IPS-18c (cell line): ENCODE measurements around the gene HNMT.

ENCODE experiments used
- H3K4me3 ChIP-seq: 2 replicates; pipeline ENCODE4 v1.7.0; 2013; ENCODE audit warnings: low read depth, mild to moderate bottlenecking, low read length, moderate library complexity; ENCODE audit not compliant: insufficient read depth
- H3K9me3 ChIP-seq: one replicate; pipeline ENCODE4 v1.6.1; 2013; ENCODE audit warnings: mild to moderate bottlenecking, low read length, moderate library complexity; ENCODE audit not compliant: control insufficient read depth, insufficient read depth

Gene HNMT

DNA sequence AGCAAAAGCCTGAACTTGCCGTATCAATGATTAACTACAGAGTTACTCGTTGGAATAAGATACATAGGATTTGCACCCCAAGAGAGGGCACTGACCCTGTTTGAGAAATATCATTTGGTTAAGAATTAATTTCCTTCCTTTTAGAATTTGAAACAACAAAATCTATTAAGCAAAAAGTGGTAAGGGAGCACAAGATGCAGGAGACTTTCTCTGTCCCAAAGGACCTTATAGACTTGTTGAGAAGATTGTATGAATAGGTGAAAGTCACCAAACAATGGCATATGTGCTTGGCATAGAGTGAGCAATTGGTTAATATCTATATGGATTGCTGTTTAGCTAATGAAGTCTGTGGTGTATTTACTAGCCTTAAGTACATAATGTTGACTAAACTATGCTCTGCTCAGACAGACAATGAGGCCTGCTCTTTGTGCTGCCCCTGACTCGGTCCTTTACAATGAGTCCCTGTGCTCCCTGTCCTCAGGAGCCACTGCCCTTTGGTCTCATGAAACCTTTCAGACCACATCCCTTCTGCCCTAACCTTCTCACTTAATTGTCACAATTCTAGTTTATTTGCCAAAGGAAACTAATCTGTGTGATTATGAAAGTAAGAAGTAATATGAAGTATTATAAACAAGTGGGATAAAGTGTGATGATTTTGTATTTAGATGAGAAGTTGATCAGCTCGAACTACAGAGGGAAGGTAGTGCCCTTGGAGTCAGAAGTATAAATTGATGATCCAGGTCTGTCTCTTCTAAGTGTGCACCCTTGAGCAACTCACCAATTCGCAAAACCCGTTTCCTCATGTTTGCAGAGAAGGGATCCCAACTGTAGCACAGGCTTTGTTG, 21.2 kb upstream of the HNMT start:
- H3K4me3 ChIP-seq = no peak overlapping the region
- no peaks in the 10 kb centered on the region for H3K9me3 ChIP-seq

DNA sequence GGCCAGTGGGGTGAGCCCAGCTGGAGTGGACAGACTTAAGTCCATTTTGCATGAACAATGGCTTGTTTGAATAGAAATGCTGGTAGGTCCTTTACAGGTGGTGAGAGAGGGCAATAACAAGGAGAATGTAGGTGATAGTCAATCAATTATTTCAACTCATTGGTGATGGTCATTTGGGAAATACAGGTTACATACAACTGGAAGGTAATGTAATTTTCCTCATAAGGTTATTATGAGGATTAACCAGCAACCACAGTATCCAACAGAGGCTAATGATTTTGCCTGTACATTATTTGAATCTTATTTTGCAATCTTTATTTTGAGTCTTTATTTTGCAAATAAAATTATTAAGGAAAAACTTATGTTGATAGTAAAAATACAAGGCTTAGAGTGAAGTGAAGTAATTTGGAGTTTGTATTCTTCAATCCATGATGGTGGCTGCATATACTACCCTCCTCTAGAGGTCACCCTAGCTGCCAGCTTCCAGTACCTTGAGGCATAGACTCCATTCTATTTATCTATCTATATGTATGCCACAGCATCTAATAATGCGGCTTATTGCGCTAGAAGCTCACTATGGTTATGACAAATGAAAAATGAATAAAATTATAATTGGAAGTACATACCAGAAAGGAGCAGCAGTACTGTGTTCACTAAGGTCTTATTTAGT, 20.5 kb upstream of the HNMT start:
- H3K4me3 ChIP-seq = no peak overlapping the region
- H3K9me3 ChIP-seq = no peaks in the 10 kb centered on the region

DNA sequence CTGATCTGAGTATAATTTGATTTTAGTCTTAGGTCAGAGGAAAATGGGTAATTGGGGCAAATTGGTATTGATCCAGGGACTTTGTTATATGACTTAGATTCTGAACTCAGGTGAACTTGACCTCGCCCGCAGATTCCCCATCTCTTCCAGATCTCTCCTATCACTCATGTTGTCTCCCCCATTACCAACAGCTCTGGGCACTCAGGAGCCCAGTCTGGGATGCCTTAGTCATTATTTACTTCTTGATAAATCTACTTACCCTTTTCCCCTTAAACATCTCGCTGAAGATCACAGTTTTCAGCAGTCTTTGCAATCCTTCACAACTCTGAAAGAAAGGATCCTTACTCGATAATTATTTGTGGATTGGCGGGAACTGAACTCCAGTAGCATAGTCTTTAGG, 19.6 kb upstream of the HNMT start:
- Histone ChIP-seq H3K4me3 (no peak overlapping the region), H3K9me3 (no peaks in the 10 kb centered on the region)

DNA sequence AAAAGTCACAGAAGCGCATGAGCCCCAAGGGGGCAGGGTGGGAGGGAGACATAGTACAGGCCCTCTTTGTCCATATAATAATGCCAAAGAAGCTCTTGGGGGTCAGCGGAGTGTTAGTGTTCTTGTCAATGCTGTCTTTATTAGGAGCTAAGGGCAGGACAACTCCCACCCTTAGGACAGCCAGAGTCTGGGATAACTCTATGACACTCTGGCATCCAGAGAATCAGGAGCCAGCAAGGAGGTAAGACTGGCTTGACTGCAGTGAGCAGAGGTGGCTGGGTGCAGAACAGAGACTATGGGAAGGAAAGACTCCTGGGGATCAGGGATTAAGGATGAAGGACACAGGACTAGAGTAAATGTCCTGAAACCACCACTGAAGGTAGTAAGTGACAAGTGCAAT, 19.0 kb upstream of the HNMT start:
- Histone ChIP-seq H3K4me3 (no peak overlapping the region), H3K9me3 (no peaks in the 10 kb centered on the region)

DNA sequence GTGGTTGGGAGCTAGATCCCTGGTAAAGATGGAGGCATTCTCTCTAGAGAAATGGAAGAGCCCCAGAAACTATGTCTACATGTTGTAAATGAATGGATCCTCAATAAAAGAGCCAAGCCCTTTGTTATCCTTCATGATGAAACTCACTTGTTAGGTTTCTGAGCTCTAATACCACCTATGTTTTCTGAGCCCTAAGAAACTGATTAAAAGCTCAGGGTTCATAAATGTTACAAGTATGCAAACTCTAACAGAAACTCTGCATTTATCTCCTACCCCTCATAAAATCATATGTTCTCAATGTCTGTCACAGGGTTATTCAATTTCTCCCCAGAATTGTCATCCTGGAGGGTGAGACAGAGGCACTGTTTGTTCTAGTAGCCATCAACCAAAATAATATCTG, 18.0 kb upstream of the HNMT start:
- H3K4me3 ChIP-seq = no peak overlapping the region
- H3K9me3 ChIP-seq = no peaks in the 10 kb centered on the region

DNA sequence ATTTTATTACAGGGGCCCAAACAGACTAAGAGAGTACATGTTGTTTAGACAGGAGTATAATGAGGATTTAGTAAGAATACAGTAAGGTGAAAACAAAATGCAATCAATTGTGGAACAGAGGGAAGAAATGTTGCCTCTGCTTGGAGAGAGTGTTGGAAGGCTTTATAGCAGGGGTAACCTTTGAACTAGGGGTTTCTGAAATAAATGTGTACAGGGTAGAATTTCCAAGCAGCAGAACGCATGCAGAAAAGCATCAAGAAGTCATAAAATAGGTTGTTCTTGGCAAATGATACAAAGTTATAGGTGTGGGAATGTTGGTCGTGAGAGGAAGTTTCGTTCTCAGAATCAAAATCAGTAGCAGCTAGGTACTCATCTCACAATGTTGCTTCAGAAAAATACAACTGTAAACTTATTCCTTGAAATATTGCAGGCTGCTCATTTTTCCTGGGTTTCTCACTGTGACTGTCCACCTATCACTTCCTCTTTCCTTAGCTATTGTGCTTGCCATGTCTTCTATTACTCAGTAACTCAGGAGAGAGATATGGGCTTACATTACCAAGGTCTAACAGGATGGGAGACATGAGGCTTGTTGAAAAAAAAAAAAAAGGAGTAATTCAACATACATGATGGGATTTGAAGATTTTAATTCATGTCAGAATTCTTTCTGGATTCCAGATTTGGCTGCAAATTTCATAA, 17.1 kb upstream of the HNMT start:
- Histone ChIP-seq H3K9me3 (no peaks in the 10 kb centered on the region), H3K4me3 (no peak overlapping the region)

DNA sequence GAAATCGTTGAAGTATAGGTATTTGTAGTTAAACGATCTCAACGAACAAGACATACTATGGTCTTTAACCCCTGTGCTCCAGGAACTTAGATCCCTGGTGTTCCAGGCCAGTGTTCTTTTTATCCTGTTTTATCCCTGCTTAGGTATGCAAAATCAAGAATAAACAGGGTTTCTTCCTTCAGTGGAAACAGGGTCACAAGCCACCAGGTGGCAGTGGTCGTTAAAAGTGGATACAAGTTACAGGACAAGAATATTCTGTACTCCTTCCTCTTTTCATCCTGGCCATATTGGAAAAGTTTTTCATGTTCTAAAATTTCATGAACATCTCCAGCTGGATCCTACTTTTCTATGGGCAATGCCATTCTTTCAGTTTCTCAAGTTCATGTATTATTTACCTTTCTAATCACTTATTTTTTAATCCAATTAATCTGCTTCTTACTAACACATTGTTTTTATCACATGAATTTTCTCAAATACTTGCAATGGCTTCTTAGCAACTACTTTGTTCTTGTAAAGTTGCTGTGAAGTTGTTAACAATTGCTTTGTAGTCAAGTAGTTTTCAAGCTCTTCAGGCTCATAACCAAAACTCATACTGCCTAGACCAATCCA, 16.4 kb upstream of the HNMT start:
- no peak overlapping the region for H3K4me3 ChIP-seq
- no peaks in the 10 kb centered on the region for H3K9me3 ChIP-seq

DNA sequence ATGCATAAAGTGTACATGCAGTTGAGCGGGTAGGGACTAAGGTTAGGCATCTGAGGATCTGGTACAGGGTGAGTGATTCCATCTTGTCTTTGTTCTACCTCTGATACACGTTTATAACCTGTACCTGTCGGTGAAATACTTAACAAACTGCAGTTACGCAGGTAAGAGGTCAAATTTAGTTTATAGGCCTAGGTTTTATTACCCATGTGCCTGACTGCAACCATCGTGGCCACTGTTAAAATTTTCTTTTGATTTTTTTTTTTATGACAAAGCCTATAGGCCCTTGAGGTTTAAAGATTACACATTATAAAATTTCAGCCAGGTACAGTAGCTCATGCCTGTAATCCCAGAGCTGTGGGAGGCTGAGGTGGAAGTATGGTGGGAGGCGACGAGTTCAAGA, 15.4 kb upstream of the HNMT start:
- no peaks in the 10 kb centered on the region for H3K9me3 ChIP-seq
- H3K4me3 ChIP-seq = no peak overlapping the region

DNA sequence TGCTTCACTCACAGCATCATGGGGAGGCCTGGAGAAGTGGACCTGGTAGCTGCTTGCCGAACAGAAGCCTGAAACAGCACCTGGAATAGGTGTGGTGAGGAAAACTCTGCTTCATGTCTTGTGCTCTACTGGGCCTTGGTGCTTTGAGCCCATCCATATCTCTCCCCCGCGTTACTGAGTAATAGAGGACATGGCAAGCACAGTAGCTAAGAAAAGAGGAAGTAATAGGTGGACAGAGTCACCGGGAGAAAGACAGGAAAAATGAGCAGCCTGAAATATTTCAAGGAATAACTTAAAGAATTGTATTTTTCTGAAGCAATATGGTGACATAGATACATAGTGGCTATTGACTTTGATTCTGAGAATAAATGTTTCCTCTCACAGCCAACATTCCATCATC, 14.0 kb upstream of the HNMT start:
- no peak overlapping the region for H3K4me3 ChIP-seq
- no peaks in the 10 kb centered on the region for H3K9me3 ChIP-seq

DNA sequence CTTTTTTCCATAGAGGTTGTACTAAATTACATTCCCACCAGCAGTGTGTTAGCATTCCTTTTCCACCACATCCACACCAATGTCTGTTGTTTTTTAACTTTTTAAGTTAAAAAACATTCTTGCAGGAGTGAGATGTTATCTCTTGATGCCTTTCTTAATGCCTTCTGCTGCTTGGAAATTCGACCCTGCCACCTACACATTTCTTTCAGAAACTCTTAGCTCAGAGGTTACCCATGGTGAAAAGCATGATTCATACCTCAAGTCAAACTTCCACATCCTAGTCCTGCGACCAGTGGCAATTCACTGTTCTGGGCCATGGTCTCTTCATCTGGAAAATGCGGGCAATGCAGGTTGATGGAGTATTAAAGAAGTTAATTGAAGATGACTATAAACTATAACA, 12.7 kb upstream of the HNMT start:
- H3K9me3 ChIP-seq = no peaks in the 10 kb centered on the region
- H3K4me3 ChIP-seq = no peak overlapping the region

DNA sequence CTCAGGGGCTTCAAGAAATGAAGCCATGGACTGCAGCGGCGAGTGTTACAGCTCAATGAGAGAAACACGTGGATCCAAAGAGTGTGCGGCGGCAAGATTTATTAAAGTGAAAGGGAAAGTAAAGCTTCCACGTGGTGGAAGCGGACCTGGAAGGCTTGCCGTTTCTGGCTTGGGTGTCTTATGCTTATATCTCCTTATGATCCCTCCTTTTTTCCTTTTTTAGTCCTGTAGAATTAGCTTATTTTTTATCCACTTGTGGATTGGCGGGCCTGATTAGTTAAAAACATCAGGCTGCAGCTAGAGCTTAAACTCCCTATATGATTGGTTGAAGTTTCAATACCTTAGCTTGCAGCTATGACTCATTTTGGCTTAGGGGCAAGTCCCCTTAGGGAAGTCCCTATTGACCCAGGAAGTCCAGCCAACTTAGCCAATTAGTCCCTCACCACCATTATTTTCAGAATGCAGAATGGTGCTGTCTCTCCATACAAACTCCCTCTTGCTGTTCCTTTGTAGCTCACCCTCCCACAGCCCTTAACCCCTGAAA, 11.6 kb upstream of the HNMT start:
- no peak overlapping the region for H3K4me3 ChIP-seq
- no peaks in the 10 kb centered on the region for H3K9me3 ChIP-seq

DNA sequence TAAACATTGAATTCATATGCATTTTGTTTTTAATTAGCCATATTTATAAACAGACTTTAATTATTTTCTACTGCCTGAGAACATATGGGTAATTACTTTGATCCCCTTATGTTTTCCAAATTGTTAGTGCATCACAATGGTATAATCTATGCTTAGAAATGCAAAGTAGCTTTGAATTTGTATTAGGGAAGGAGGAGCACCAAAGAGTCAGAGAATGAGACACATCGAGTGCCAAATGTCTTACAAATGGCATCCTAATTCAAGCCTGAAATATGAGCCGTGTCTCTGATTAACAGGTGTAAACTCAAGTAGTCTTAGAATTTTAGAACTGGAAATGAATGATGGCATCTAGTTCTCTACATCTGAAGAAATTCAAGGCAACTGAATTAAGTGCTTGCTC, 8.7 kb upstream of the HNMT start:
- Histone ChIP-seq H3K4me3 (no peak overlapping the region), H3K9me3 (no peaks in the 10 kb centered on the region)

DNA sequence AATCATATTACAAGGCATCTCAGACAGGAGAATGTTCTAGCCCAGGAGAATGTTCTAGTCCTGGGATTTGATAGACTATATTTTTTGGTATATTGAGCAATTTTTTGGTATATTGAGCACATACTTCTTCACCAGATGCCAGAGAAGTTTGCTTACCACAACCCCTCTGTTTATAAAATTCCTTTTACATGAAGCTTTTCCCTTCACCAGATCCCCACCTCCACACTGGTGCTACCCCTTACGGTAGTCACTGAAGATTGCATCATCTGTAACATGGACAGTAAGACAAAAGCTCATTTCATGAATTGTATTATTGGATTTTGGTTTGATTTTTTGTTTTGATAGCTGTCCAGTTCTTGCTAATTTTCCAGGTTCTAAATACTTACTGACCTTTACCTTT, 7.2 kb upstream of the HNMT start:
- Histone ChIP-seq H3K4me3 (no peak overlapping the region), H3K9me3 (no peaks in the 10 kb centered on the region)

DNA sequence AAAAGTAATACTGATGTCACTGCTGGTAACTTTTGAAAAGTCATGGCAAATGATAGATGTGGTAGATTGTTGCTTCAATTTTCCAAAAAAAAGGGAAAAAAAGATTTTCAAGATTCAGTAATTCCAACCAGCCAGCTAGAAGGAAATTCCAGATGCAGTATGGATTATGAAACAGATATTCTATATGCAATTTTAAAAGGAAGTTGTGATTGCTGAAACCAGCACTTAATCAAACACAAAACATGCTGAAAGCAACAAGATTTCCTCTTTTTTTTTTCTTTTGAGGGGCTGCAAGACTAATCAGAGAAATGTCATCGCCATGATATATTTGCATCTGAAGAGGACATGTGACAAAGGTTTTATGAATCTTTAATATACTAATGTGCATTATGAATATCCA, 5.1 kb upstream of the HNMT start:
- Histone ChIP-seq H3K9me3 (no peaks in the 10 kb centered on the region), H3K4me3 (no peak overlapping the region)

DNA sequence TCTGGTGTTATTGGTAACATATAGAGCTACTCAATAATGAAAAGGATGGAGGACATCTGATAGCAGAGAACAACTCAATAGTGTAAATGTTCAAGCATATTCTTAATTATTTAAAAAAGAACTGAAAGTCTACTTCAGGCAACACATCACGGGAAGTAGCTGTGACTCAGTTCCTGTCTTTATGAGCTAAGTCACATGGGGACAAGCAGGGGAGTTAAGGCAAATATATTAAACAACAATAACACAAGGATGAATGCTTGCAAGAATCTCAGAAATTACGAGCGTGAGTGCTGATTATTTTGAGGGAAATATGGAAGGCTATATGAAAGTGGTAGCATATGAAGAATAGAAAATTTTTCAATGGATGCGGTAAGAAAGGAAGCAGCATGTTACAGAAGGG, 4.0 kb upstream of the HNMT start:
- no peaks in the 10 kb centered on the region for H3K9me3 ChIP-seq
- no peak overlapping the region for H3K4me3 ChIP-seq

DNA sequence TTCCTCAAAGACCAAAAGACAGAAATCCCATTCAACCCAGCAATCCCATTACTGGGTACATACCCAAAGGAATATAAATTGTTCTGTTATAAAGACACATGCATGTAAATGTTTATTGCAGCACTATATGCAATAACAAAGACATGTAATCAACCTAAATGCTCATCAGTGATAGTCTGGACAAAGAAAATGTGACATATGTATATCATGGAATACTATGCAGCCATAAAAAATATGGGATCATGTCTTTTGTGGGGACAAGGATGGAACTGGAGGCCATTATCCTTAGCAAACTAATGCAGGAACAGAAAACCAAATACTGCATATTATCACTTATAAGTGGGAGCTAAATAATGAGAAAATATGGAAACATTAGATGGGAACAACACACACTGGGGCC, 2.7 kb upstream of the HNMT start:
- no peak overlapping the region for H3K4me3 ChIP-seq
- no peaks in the 10 kb centered on the region for H3K9me3 ChIP-seq

DNA sequence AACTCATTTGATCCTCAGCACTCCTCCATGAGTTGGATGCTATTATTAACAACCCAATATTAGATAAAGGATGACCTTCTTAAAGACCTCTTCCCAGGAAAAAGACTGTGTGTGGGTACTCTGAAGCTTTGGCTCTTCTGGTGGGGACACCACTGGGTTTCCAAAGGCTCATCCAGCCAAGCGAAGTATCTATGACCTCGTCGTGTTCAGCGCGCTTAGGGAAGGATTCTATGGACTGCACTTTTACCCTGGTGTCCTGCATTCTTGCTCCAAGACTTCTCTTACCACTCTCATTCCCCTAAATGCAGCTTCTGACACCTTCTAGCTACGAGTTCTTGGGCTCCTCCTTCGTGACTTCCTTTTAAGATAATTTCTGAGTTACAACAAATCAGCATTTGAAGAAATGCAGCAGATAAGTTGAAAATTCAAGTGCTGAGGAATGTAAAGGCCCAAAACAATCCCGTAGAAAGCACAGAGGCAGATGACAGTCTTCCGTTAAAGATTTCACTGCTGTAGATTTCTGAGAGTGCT, 673 bp upstream of the HNMT start:
- Histone ChIP-seq H3K4me3 (no peak overlapping the region), H3K9me3 (no peaks in the 10 kb centered on the region)
